ENCODE measurements around the gene NHSL1. TPM values are rescaled to one million over a fixed set of nuclear protein-coding genes. Genes with fewer than 3 reads are reported as not detected.
A peak's percentile ranks its signal among the peaks of the same experiment; 100 is the strongest.

The NHSL1 gene
- polyA plus RNA-seq, 3 donors, result 0.06 to 2.8 (median 0.51) TPM

DNA sequence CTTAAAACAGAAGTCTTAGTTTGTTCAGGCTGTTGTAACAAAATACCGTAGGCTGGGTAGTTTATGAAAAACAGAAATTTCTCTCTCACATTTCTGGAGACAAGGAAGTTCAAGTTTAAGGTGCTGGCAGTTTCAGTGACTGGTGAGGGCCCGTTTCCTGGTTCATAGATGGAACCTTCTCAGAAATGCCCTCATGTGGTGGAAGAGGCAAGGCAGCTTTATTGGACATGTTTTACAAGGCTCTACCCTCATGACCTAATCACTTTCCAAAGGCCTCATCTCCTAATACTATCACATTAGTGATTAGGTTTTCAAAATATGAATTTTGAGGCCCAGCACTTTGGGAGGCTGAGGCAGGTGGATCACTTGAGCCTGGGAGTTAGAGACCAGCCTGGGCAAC is 92.9 kb downstream of the NHSL1 start:
- Histone ChIP-seq H3K9ac (ENCODE audit: insufficient read depth, low read length, poor library complexity, severe bottlenecking) (no peak overlapping the region), H4K20me1 (ENCODE audit: insufficient read depth, low read length) (peaks cover 9% of the 10 kb centered on the region), H3K4me2 (replicated peaks; ENCODE audit: extremely low read depth, low read length, poor library complexity, severe bottlenecking) (no peak overlapping the region), H3K4me1 (ENCODE audit: control insufficient read depth in 1 of 2, insufficient read depth in 2 of 2, low read length in 2 of 2) (peaks cover 45 to 77% of the 10 kb centered on the region in 2 donors), H3K36me3 (replicated peaks in 1 of 2; ENCODE audit: control insufficient read depth in 1 of 2, insufficient read depth in 2 of 2, low read length in 2 of 2) (peaks cover 27 to 45% of the 10 kb centered on the region in 2 donors), H3K27me3 (ENCODE audit: control insufficient read depth in 2 of 2, insufficient read depth in 2 of 2, low read length in 2 of 2) (no peaks in the 10 kb centered on the region), H3K4me3 (replicated peaks in 1 of 3; ENCODE audit: low read depth in 2 of 3, low read length in 3 of 3) (no peak overlapping the region), H2AFZ (ENCODE audit: insufficient read depth, low read depth, low read length, poor library complexity, severe bottlenecking) (no peak overlapping the region), H3K79me2 (ENCODE audit: insufficient read depth, low read length) (peaks cover 68% of the 10 kb centered on the region), H3K27ac (ENCODE audit: low read depth in 1 of 2, low read length in 2 of 2) (peak overlapping the region in 1 of 2 donors; percentile 55), H3K9me3 (replicated peaks in 1 of 2; ENCODE audit: control insufficient read depth in 1 of 2, insufficient read depth in 1 of 2, low read length in 2 of 2) (no peaks in the 10 kb centered on the region)
- Mint-ChIP-seq H3K36me3 (peaks cover 48 to 54% of the 10 kb centered on the region in 2 donors), H3K27ac (peak overlapping the region in 5 of 7 donors; percentile 40 to 83 (median 70)), H3K9me3 (peaks cover 0 to 1% (median 0%) of the 10 kb centered on the region in 7 donors), H3K27me3 (ENCODE audit: low read depth in 3 of 3) (peaks cover 0 to 2% (median 0%) of the 10 kb centered on the region in 3 donors), H3K4me1 (peaks cover 63% of the 10 kb centered on the region), H3K4me3 (no peak overlapping the region)
- TF ChIP-seq, protein P1, sequence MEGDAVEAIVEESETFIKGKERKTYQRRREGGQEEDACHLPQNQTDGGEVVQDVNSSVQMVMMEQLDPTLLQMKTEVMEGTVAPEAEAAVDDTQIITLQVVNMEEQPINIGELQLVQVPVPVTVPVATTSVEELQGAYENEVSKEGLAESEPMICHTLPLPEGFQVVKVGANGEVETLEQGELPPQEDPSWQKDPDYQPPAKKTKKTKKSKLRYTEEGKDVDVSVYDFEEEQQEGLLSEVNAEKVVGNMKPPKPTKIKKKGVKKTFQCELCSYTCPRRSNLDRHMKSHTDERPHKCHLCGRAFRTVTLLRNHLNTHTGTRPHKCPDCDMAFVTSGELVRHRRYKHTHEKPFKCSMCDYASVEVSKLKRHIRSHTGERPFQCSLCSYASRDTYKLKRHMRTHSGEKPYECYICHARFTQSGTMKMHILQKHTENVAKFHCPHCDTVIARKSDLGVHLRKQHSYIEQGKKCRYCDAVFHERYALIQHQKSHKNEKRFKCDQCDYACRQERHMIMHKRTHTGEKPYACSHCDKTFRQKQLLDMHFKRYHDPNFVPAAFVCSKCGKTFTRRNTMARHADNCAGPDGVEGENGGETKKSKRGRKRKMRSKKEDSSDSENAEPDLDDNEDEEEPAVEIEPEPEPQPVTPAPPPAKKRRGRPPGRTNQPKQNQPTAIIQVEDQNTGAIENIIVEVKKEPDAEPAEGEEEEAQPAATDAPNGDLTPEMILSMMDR (IDR thresholded peaks at IDR 0.05), result no peak
- intact Hi-C loops (cut with micrococcal nuclease), result loop anchor here in 1 of 2 donors (10.0 kb wide), 1 partner anchor 368 kb away; the partner anchor contains the start of gene CCDC28A
- peak in 1 of 3 donors; percentile 19 for DNase-seq
- no CpG with 5 or more reads among the region's 2 CpGs for WGBS (ENCODE audit: insufficient coverage)

DNA sequence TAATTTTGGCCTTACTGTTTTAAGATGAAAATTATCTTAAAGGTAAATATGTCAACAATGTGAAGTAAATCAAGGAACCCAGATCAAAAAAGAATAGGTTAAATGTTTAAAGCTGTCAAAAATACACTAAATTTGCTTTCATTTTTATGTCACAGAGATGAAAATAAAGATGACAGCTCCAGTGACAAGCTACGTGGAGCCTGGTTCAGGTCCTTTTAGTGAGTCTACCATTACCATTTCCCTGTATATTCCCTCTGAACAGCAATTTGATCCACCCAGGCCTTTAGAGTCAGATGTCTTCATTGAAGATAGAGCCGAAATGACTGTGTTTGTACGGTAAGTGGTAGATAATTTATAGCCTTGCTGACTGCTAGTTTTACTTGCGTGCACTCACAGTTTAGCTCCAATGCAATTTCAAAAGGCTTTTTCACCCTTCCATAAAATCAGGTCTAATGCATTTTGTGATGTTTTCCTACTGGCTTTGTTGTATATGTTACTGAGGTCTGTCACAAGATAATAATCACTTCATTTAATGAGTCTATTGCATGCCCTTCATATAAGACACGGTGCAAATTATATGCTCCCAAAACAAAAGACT is 93.4 kb downstream of the NHSL1 start:
- Mint-ChIP-seq H3K4me1 (peaks cover 58% of the 10 kb centered on the region), H3K4me3 (no peak overlapping the region), H3K27ac (peak overlapping the region in 5 of 7 donors; percentile 40 to 83 (median 70)), H3K27me3 (ENCODE audit: low read depth in 3 of 3) (peaks cover 0 to 2% (median 0%) of the 10 kb centered on the region in 3 donors), H3K9me3 (peaks cover 0 to 1% (median 0%) of the 10 kb centered on the region in 7 donors), H3K36me3 (peaks cover 44 to 50% of the 10 kb centered on the region in 2 donors)
- peaks cover 40 to 72% of the 10 kb centered on the region in 2 donors for H3K4me1 ChIP-seq (ENCODE audit: control insufficient read depth in 1 of 2, insufficient read depth in 2 of 2, low read length in 2 of 2)
- H4K20me1 ChIP-seq (ENCODE audit: insufficient read depth, low read length), result peaks cover 4% of the 10 kb centered on the region
- H3K27me3 ChIP-seq (ENCODE audit: control insufficient read depth in 2 of 2, insufficient read depth in 2 of 2, low read length in 2 of 2), result no peaks in the 10 kb centered on the region
- DNase-seq, result no peak
- TF ChIP-seq, protein P1 (IDR thresholded peaks at IDR 0.05), result no peak
- H3K36me3 ChIP-seq (replicated peaks in 1 of 2; ENCODE audit: control insufficient read depth in 1 of 2, insufficient read depth in 2 of 2, low read length in 2 of 2), result peaks cover 25 to 41% of the 10 kb centered on the region in 2 donors
- H3K9me3 ChIP-seq (replicated peaks in 1 of 2; ENCODE audit: control insufficient read depth in 1 of 2, insufficient read depth in 1 of 2, low read length in 2 of 2), result no peaks in the 10 kb centered on the region
- intact Hi-C loops (cut with micrococcal nuclease), result loop anchor here in 1 of 2 donors (10.0 kb wide), 1 partner anchor 369 kb away; the partner anchor contains the start of gene CCDC28A
- peak overlapping the region; percentile 99 for H3K4me2 ChIP-seq (replicated peaks; ENCODE audit: extremely low read depth, low read length, poor library complexity, severe bottlenecking)
- WGBS (ENCODE audit: insufficient coverage), result 100% methylated on average over 1 of the region's 5 CpGs
- H3K9ac ChIP-seq (ENCODE audit: insufficient read depth, low read length, poor library complexity, severe bottlenecking), result no peak overlapping the region
- no peak overlapping the region for H3K4me3 ChIP-seq (replicated peaks in 1 of 3; ENCODE audit: low read depth in 2 of 3, low read length in 3 of 3)
- peaks cover 63% of the 10 kb centered on the region for H3K79me2 ChIP-seq (ENCODE audit: insufficient read depth, low read length)
- peak overlapping the region in 1 of 2 donors; percentile 55 for H3K27ac ChIP-seq (ENCODE audit: low read depth in 1 of 2, low read length in 2 of 2)
- no peak overlapping the region for H2AFZ ChIP-seq (ENCODE audit: insufficient read depth, low read depth, low read length, poor library complexity, severe bottlenecking)
